GM12878 (cell line): ENCODE results near the gene TMC6. TPM values are rescaled to one million over a fixed set of nuclear protein-coding genes. Genes with fewer than 3 reads are reported as not detected.

ENCODE experiments used
- ATAC-seq: fragments of 200-7000 bp; cut with Tn5 transposase; 3 replicates; pipeline ENCODE4 v1.9.1; 2020; ENCODE audit warnings: mild to moderate bottlenecking, moderate library complexity
- BruUV-seq: library from RNA; stranded (reverse); fragments of 400-500 nt; replicated peaks from 2 replicates; lab custom pipeline; 2021; lab: Mats Ljungman, UMichigan
- CTCF ChIA-PET: fragments of 300-600 bp; sonication (Branson Sonifier 250); formaldehyde crosslinking; extraction: SDS; loops from one replicate; lab custom pipeline; 2021; ENCODE audit warnings: inconsistent platforms; lab: Yijun Ruan, JAX
- POLR2A ChIA-PET: fragments of 350-600 bp; formaldehyde crosslinking; extraction: SDS; loops from one replicate; lab custom pipeline; 2021; ENCODE audit warnings: inconsistent platforms; lab: Charles Lee
- RAD21 ChIA-PET: fragments of 300-600 bp; sonication (Branson Sonifier 250); formaldehyde crosslinking; loops from one replicate; lab custom pipeline; 2023; ENCODE audit warnings: antibody characterized with exemption; ENCODE audit not compliant: unreplicated experiment; lab: Charles Lee
- SMC1A ChIA-PET: fragments of 300-600 bp; sonication (Branson Sonifier 250); formaldehyde crosslinking; loops from one replicate; lab custom pipeline; 2023; ENCODE audit not compliant: unreplicated experiment, uncharacterized antibody; lab: Charles Lee
- DNase-seq: peaks from one replicate; pipeline ENCODE4 v3.0.0-alpha.2; 2011; ENCODE audit warnings: low read depth, low spot score
- FAIRE-seq: peaks from 3 replicates; lab custom pipeline; 2011; peaks lifted over from hg19 to GRCh38; lab: Jason Lieb, UNC
- H2AFZ ChIP-seq: 2 replicates; pipeline ENCODE4 v1.6.0; 2011; ENCODE audit warnings: low read depth, low read length, control low read depth; ENCODE audit not compliant: control insufficient read depth
- H3K27ac ChIP-seq: 2 replicates; pipeline ENCODE4 v1.5.1; 2011; ENCODE audit warnings: control low read depth; ENCODE audit not compliant: control insufficient read depth, insufficient read depth
- H3K27me3 ChIP-seq, 2 experiments: replicated peaks in 1 of 2; 2 replicates each; pipeline versions ENCODE4 v1.6.0 to v1.6.1; 2011; ENCODE audit warnings: low read length in 1 of 2; ENCODE audit not compliant: control insufficient read depth in 2 of 2, insufficient read depth in 2 of 2
- H3K36me3 ChIP-seq, 2 experiments: 2 replicates each; pipeline ENCODE4 v1.5.1; 2011; ENCODE audit warnings: low read length in 1 of 2; ENCODE audit not compliant: control insufficient read depth in 2 of 2, insufficient read depth in 2 of 2
- H3K4me1 ChIP-seq: 2 replicates; pipeline ENCODE4 v1.6.1; 2011; ENCODE audit warnings: mild to moderate bottlenecking, low read length, moderate library complexity, mixed read lengths; ENCODE audit not compliant: control insufficient read depth, insufficient read depth
- H3K4me2 ChIP-seq: 2 replicates; pipeline ENCODE4 v1.6.0; 2011; ENCODE audit warnings: control low read depth; ENCODE audit not compliant: control insufficient read depth, insufficient read depth
- H3K4me3 ChIP-seq: fragments of 200-600 bp; sonication (generic); 2 replicates; pipeline ENCODE4 v1.5.1; 2016
- H3K79me2 ChIP-seq: 2 replicates; pipeline ENCODE4 v1.6.0; 2011; ENCODE audit warnings: low read length; ENCODE audit not compliant: control insufficient read depth, insufficient read depth
- H3K9ac ChIP-seq: 2 replicates; pipeline ENCODE4 v1.8.0; 2011; ENCODE audit warnings: low read length, control low read depth, mixed read lengths; ENCODE audit not compliant: control insufficient read depth, insufficient read depth
- H3K9me3 ChIP-seq: replicated peaks from 3 replicates; pipeline ENCODE4 v1.5.1; 2011; ENCODE audit warnings: mild to moderate bottlenecking, low read length; ENCODE audit not compliant: control insufficient read depth, insufficient read depth
- H4K20me1 ChIP-seq: 2 replicates; pipeline ENCODE4 v1.6.0; 2011; ENCODE audit not compliant: control insufficient read depth, insufficient read depth
- IKZF1 ChIP-seq: fragments of 450-650 bp; conservative IDR thresholded peaks from 2 replicates; pipeline ENCODE4 v1.6.1; 2017; ENCODE audit warnings: antibody characterized with exemption, mild to moderate bottlenecking
- POLR2A ChIP-seq: IDR thresholded peaks from 2 replicates; pipeline ENCODE4 v1.6.1; 2011; ENCODE audit warnings: low read depth, mild to moderate bottlenecking, low read length
- POLR2AphosphoS2 ChIP-seq: IDR thresholded peaks from 2 replicates; pipeline ENCODE4 v1.6.1; 2011; ENCODE audit warnings: low read depth, mild to moderate bottlenecking, low read length, improper control_type of control experiment, moderate library complexity
- RAD21 ChIP-seq: IDR thresholded peaks from 2 replicates; pipeline ENCODE4 v1.6.1; 2011; ENCODE audit warnings: mild to moderate bottlenecking, low read depth, low read length, moderate library complexity; ENCODE audit not compliant: insufficient read depth
- RFX5 ChIP-seq: IDR thresholded peaks from 2 replicates; pipeline ENCODE4 v1.6.1; 2011; ENCODE audit warnings: low read depth, low read length, improper control_type of control experiment
- SIN3A ChIP-seq: IDR thresholded peaks from 2 replicates; pipeline ENCODE4 v1.6.1; 2012; ENCODE audit warnings: low read depth, low read length, improper control_type of control experiment
- SUZ12 ChIP-seq: fragments of 200-600 bp; sonication (generic); IDR thresholded peaks from one replicate; pipeline ENCODE4 v1.6.1; 2018; ENCODE audit warnings: antibody characterized with exemption, mild to moderate bottlenecking; ENCODE audit not compliant: unreplicated experiment
- WGBS: methylation state at CpG from one replicate; pipeline ENCODE4 v1.1.6; 2016; ENCODE audit warnings: low lambda C conversion rate; ENCODE audit not compliant: insufficient replicate concordance, insufficient coverage; ENCODE audit errors: missing lambda C conversion rate; 5-methylcytosine and 5-hydroxymethylcytosine counted together
- in situ Hi-C: fragments of 300-500 bp; cut with MboI; formaldehyde crosslinking; loops from 9 replicates; pipeline ENCODE4 v1.14.3; 2018; ENCODE audit warnings: mixed read lengths
- intact Hi-C: fragments of 100-400 bp; cut with micrococcal nuclease; formaldehyde crosslinking; loops from one replicate; pipeline ENCODE4 v1.14.2; 2022; ENCODE audit not compliant: unreplicated experiment
- polyA plus RNA-seq, 11 experiments: library from polyadenylated mRNA; depleted of rRNA in 4 of 11; unstranded in 6 of 11; stranded (reverse) in 5 of 11; fragments of >200 nt; fragmentation: Nextera tagmentation in 4 of 11; fragmentation: Illumina TruSeq in 1 of 11; extraction: Ambion mirVana in 4 of 11; extraction: Trizol in 1 of 11; gene quantifications; 1 replicate in 1 of 11; 2 replicates in 10 of 11; pipeline versions ENCODE4 v1.2.1 to v1.2.3, GENCODE V29; 2011 to 2016; ENCODE audit warnings: inconsistent platforms in 2 of 11, missing spikeins in 2 of 11, low read depth in 1 of 11
- total RNA-seq, 4 experiments: library from RNA; depleted of rRNA in 3 of 4; stranded (reverse); fragments of >200 nt in 3 of 4; fragmentation: Illumina TruSeq in 1 of 4; extraction: Trizol in 1 of 4; gene quantifications; 2 replicates each; pipeline versions ENCODE4 v1.2.1 to v1.2.3, GENCODE V29; 2013 to 2021

TMC6 gene
- total and polyA plus RNA-seq, 10 of the 15 experiments (the other 5 are each of a cell fraction or from before 2014, with no cell fraction given), result 1.9 to 232 (median 60.6) TPM

DNA sequence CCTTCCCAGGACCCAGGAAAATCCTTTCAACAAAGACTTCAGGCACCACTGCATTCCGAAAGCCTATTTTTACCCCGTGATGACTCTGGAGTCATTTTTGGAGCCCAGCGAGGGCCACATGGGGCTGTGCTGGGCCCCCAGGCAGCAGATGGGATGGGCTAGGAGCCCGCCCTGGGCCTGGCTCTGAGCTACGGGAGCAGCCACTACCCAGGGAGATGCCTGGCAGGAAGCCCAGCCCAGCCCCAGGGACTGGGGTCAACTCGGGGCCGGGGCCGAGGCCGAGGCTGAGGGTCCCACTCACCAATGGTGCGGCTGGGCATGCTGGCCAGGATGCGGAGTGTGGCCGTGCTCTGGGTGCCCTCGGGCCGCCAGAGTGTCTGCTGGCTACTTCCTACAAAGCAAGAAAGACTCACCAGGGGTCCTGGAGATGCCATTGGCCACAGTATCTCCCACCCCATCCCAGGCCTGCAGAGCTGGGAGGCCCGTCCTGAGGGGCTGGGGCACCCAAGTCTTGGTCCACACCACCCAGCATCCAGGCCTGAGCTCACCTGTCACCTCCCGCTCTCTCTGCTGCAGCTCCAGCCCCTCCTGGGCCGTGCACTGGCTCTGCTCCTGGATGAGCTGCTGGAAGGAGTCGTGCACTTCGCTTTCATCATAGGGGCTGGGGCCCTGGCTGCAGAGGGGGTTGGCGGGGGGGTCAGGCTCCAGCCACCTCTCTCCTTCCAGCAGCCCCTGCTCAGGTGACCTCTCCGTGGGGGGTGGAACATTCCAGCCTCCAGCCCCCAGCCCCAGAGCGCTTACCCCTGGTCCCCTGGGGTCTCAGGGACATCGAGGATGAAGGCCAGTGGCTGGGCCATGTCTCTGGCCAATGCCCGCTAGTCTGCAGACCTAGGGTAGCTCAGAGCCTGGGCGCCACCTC is 2.3 kb downstream of the TMC6 start:
- peak overlapping the region; percentile 95 for H3K27ac ChIP-seq
- H3K27me3 ChIP-seq, result no peaks in the 10 kb centered on the region
- no peak for DNase-seq
- peaks cover 73% of the 10 kb centered on the region for H3K4me1 ChIP-seq
- intact Hi-C loops, result no loop called here
- WGBS, result 10% methylated on average over 21 of the region's 25 CpGs
- BruUV-seq, result no TSS peak
- peak overlapping the region; percentile 100 for H3K4me2 ChIP-seq
- in situ Hi-C loops, result no loop called here
- no peak overlapping the region for H2AFZ ChIP-seq
- peaks cover 11 to 13% of the 10 kb centered on the region in 2 experiments for H3K36me3 ChIP-seq
- ChIA-PET CTCF (interaction anchor here (0.6 to 12.7 kb wide), 8 partner anchors 10 to 107 kb away, joined by 3 to 100 read pairs (median 5); no protein-coding TSS in a partner anchor), SMC1A (interaction anchor here (1.1 to 2.9 kb wide), 6 partner anchors 10 to 55 kb away, joined by 3 to 10 read pairs (median 6); no protein-coding TSS in a partner anchor), RAD21 (interaction anchor here (0.9 to 3.9 kb wide), 10 partner anchors 8 to 106 kb away, joined by 4 to 29 read pairs (median 7); no protein-coding TSS in a partner anchor), POLR2A (interaction anchor here (0.9 to 8.0 kb wide), 9 partner anchors 10 to 107 kb away, joined by 3 to 85 read pairs (median 4); partner anchors contain the start of genes AFMID, SYNGR2 and TK1)
- H3K9me3 ChIP-seq, result no peaks in the 10 kb centered on the region
- H3K79me2 ChIP-seq, result peaks cover 98% of the 10 kb centered on the region
- H3K4me3 ChIP-seq, result peak overlapping the region; percentile 94
- H4K20me1 ChIP-seq, result no peaks in the 10 kb centered on the region
- peak overlapping the region; percentile 93 for H3K9ac ChIP-seq
- FAIRE-seq, result no peak
- ATAC-seq, result no peak
- no peak for TF ChIP-seq RFX5
- 0 out of 2 replicates have a peak, but pooled peaks have one; percentile 6 for TF ChIP-seq IKZF1
- TF ChIP-seq SIN3A, result no peak
- TF ChIP-seq POLR2AphosphoS2, result peak; percentile 48
- no peak for TF ChIP-seq SUZ12
- TF ChIP-seq RAD21, result no peak
- TF ChIP-seq POLR2A, result peak; percentile 58
